ENCODE results near the gene RIOK3. TPM values are rescaled to one million over a fixed set of nuclear protein-coding genes. Genes with fewer than 3 reads are reported as not detected.
"Not testable (repeated sequence)": the region's sequence is repeated elsewhere in the genome, so short reads cannot be mapped to it uniquely, and the experiment has no call there.

RIOK3 gene
- total and polyA plus RNA-seq, 10 of the 15 experiments (the other 5 are each of a cell fraction or from before 2014, with no cell fraction given) = 18.0 to 87.5 (median 53.8) TPM

DNA sequence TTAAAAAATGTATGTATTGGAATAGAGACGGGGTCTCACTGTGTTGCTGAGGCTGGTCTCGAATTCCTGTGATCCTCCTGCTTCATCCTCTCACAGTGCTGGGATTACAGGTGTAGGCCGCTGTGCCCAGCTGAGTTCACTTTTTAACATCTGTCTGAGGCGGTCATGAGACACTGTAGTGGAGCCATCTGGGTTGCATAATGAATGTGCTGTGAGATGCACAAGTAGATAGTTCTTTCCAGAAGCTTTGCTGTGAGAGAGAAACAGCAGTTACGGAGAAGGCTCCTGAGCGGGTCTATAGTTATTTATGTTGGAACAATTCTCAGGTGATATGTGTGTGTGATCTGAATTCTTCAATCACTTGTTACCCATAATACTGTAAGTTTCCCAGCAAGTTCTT, 53.3 kb downstream of the RIOK3 start:
- intact Hi-C loops (cut with micrococcal nuclease; ENCODE audit: unreplicated experiment) (loop anchor here (10.0 kb wide), 2 partner anchors 572 to 712 kb away; partner anchors contain the start of gene RBBP8), in situ Hi-C loops (cut with MboI) (no loop called here)
- Histone ChIP-seq H4K20me1 (ENCODE audit: control insufficient read depth, insufficient read depth) (no peaks in the 10 kb centered on the region), H3K27me3 (replicated peaks in 1 of 2; ENCODE audit: control insufficient read depth in 2 of 2, insufficient read depth in 2 of 2, low read length in 1 of 2) (no peaks in the 10 kb centered on the region), H3K27ac (ENCODE audit: control insufficient read depth, insufficient read depth) (no peak overlapping the region), H3K36me3 (ENCODE audit: control insufficient read depth in 2 of 2, insufficient read depth in 2 of 2, low read length in 1 of 2) (peaks cover 12 to 26% of the 10 kb centered on the region in 2 experiments), H3K4me1 (ENCODE audit: control insufficient read depth, insufficient read depth, low read length) (peaks cover 6% of the 10 kb centered on the region; the same call in 1 of the 2 replicates), H3K9me3 (replicated peaks; ENCODE audit: control insufficient read depth, insufficient read depth, low read length) (no peaks in the 10 kb centered on the region; the same call in 2 of the 3 replicates), H3K4me2 (ENCODE audit: control insufficient read depth, insufficient read depth) (0 out of 2 replicates have a peak overlapping the region, but pooled peaks have one; percentile 20), H3K79me2 (ENCODE audit: control insufficient read depth, insufficient read depth, low read length) (peaks cover 37% of the 10 kb centered on the region), H2AFZ (ENCODE audit: control insufficient read depth, low read depth, low read length) (no peak overlapping the region), H3K4me3 (no peak overlapping the region), H3K9ac (ENCODE audit: control insufficient read depth, insufficient read depth, low read length) (no peak overlapping the region)
- DNase-seq (ENCODE audit: low read depth, low spot score) = no peak
- RAD21 ChIA-PET (ENCODE audit: unreplicated experiment) = interaction anchor here (1.0 kb wide), 1 partner anchor 90 kb away, joined by 3 read pairs; no protein-coding TSS in a partner anchor
- SMC1A ChIA-PET (ENCODE audit: uncharacterized antibody, unreplicated experiment) = interaction anchor here (0.7 to 1.5 kb wide), 7 partner anchors 18 to 577 kb away, joined by 3 to 5 read pairs (median 3); no protein-coding TSS in a partner anchor
- ATAC-seq = no peak
- no peak for FAIRE-seq
- WGBS (ENCODE audit: insufficient coverage, insufficient replicate concordance, low lambda C conversion rate, missing lambda C conversion rate) = 85% methylated on average over 6 of the region's 6 CpGs
- POLR2A ChIA-PET = interaction anchor here (0.6 to 0.9 kb wide), 2 partner anchors 18 to 476 kb away, joined by 3 read pairs; no protein-coding TSS in a partner anchor
- CTCF ChIA-PET = interaction anchor here (0.6 to 3.5 kb wide), 10 partner anchors 8 to 576 kb away, joined by 3 to 23 read pairs (median 4); no protein-coding TSS in a partner anchor
- TF ChIP-seq CREM (IDR thresholded peaks at IDR 0.05; ENCODE audit: low read depth) (no peak), BRCA1 (IDR thresholded peaks at IDR 0.05; ENCODE audit: low read depth, low read length) (no peak), MTA3 (IDR thresholded peaks at IDR 0.05; ENCODE audit: borderline replicate concordance, low read length) (no peak), KAT2A (conservative IDR thresholded peaks at IDR 0.05; ENCODE audit: control insufficient read depth, low read depth, low read length) (no peak), NR2C2 (IDR thresholded peaks at IDR 0.05; ENCODE audit: borderline replicate concordance, control insufficient read depth, insufficient read length, low read depth) (no peak)
- TF ChIP-seq, protein P1, sequence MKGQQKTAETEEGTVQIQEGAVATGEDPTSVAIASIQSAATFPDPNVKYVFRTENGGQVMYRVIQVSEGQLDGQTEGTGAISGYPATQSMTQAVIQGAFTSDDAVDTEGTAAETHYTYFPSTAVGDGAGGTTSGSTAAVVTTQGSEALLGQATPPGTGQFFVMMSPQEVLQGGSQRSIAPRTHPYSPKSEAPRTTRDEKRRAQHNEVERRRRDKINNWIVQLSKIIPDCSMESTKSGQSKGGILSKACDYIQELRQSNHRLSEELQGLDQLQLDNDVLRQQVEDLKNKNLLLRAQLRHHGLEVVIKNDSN (IDR thresholded peaks at IDR 0.05; ENCODE audit: borderline replicate concordance, extremely low read length, insufficient read depth, low read depth, low read length) = no peak
- no TSS peak for BruUV-seq (replicated peaks)

DNA sequence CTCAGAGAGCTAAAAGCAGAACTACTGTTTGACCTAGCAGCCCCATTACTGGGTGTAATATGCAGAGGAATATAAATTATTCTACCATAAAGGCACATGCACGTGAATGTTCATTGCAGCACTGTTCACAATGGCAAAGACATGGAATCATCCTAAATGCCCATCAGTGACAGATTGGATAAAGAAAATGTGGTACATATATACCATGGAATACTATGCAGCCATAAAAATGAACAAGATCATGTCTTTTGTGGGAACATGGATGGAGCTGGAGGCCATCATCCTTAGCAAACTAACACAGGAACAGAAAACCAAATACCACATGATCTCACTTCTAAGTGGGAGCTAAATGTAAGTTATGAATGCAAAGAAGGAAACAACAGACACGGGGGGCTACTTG, 57.8 kb downstream of the RIOK3 start:
- H3K9ac ChIP-seq (ENCODE audit: control insufficient read depth, insufficient read depth, low read length); H3K4me2 ChIP-seq (ENCODE audit: control insufficient read depth, insufficient read depth); H3K4me1 ChIP-seq (ENCODE audit: control insufficient read depth, insufficient read depth, low read length); H3K27me3 ChIP-seq (replicated peaks in 1 of 2; ENCODE audit: control insufficient read depth in 2 of 2, insufficient read depth in 2 of 2, low read length in 1 of 2); H3K9me3 ChIP-seq (replicated peaks; ENCODE audit: control insufficient read depth, insufficient read depth, low read length); DNase-seq (ENCODE audit: low read depth, low spot score); H3K27ac ChIP-seq (ENCODE audit: control insufficient read depth, insufficient read depth); FAIRE-seq; H4K20me1 ChIP-seq (ENCODE audit: control insufficient read depth, insufficient read depth); ATAC-seq; H2AFZ ChIP-seq (ENCODE audit: control insufficient read depth, low read depth, low read length); in situ Hi-C loops (cut with MboI); intact Hi-C loops (cut with micrococcal nuclease; ENCODE audit: unreplicated experiment); H3K4me3 ChIP-seq: not testable (repeated sequence)
- WGBS (ENCODE audit: insufficient coverage, insufficient replicate concordance, low lambda C conversion rate, missing lambda C conversion rate) = 75% methylated on average over 2 of the region's 2 CpGs
- H3K79me2 ChIP-seq (ENCODE audit: control insufficient read depth, insufficient read depth, low read length) = peaks cover 16% of the 10 kb centered on the region
- ChIA-PET RAD21 (ENCODE audit: unreplicated experiment) (interaction anchor here (1.3 kb wide), 1 partner anchor 12 kb away, joined by 3 read pairs; no protein-coding TSS in a partner anchor), POLR2A (interaction anchor here (0.6 kb wide), 2 partner anchors 59 to 379 kb away, joined by 3 to 6 read pairs; no protein-coding TSS in a partner anchor), SMC1A (ENCODE audit: uncharacterized antibody, unreplicated experiment) (interaction anchor here (0.9 to 1.8 kb wide), 4 partner anchors 34 to 192 kb away, joined by 3 to 10 read pairs (median 4); no protein-coding TSS in a partner anchor), CTCF (interaction anchor here (0.7 to 3.1 kb wide), 5 partner anchors 12 to 302 kb away, joined by 3 to 15 read pairs (median 4); no protein-coding TSS in a partner anchor)
- BruUV-seq (replicated peaks) = TSS peak; percentile 45
- peaks cover 12 to 28% of the 10 kb centered on the region in 2 experiments for H3K36me3 ChIP-seq (ENCODE audit: control insufficient read depth in 2 of 2, insufficient read depth in 2 of 2, low read length in 1 of 2)

DNA sequence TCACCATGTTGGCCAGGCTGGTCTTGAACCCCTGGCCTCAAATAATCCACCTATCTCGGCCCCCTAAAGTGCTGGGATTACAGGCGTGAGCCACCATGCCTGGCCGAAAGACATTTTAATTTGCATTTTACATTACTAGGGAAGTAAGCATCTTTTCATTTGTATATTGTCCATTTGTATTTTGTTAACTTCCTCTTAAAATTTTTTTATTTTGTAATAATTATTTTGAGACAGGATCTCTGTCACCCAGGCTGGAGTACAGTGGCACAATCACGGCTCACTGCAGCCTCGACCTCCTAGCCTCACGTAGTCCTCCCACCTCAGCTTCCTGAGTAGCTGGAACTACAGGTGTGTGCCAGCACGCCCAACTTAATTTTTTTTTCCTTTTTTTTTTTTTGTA, 59.1 kb downstream of the RIOK3 start:
- WGBS (ENCODE audit: insufficient coverage, insufficient replicate concordance, low lambda C conversion rate, missing lambda C conversion rate) = 34% methylated on average over 7 of the region's 7 CpGs
- H3K27ac ChIP-seq (ENCODE audit: control insufficient read depth, insufficient read depth); BruUV-seq (replicated peaks); SMC1A ChIA-PET (ENCODE audit: uncharacterized antibody, unreplicated experiment); ATAC-seq; H3K27me3 ChIP-seq (replicated peaks in 1 of 2; ENCODE audit: control insufficient read depth in 2 of 2, insufficient read depth in 2 of 2, low read length in 1 of 2); intact Hi-C loops (cut with micrococcal nuclease; ENCODE audit: unreplicated experiment); H3K9me3 ChIP-seq (replicated peaks; ENCODE audit: control insufficient read depth, insufficient read depth, low read length); H3K4me1 ChIP-seq (ENCODE audit: control insufficient read depth, insufficient read depth, low read length); H4K20me1 ChIP-seq (ENCODE audit: control insufficient read depth, insufficient read depth); H3K4me2 ChIP-seq (ENCODE audit: control insufficient read depth, insufficient read depth); FAIRE-seq; H3K9ac ChIP-seq (ENCODE audit: control insufficient read depth, insufficient read depth, low read length); POLR2A ChIA-PET; H3K79me2 ChIP-seq (ENCODE audit: control insufficient read depth, insufficient read depth, low read length); DNase-seq (ENCODE audit: low read depth, low spot score); H3K4me3 ChIP-seq; in situ Hi-C loops (cut with MboI); H2AFZ ChIP-seq (ENCODE audit: control insufficient read depth, low read depth, low read length): not testable (repeated sequence)
- peaks cover 12 to 36% of the 10 kb centered on the region in 2 experiments for H3K36me3 ChIP-seq (ENCODE audit: control insufficient read depth in 2 of 2, insufficient read depth in 2 of 2, low read length in 1 of 2)
- RAD21 ChIA-PET (ENCODE audit: unreplicated experiment) = interaction anchor here (0.7 kb wide), 1 partner anchor 190 kb away, joined by 3 read pairs; no protein-coding TSS in a partner anchor
- CTCF ChIA-PET = interaction anchor here (0.6 to 3.1 kb wide), 5 partner anchors 13 to 593 kb away, joined by 3 to 15 read pairs (median 3); no protein-coding TSS in a partner anchor

Measured in GM12878 (cell line).